ENCODE results near the gene ETS2. TPM values are rescaled to one million over a fixed set of nuclear protein-coding genes. Genes with fewer than 3 reads are reported as not detected.
A peak's percentile ranks its signal among the peaks of the same experiment; 100 is the strongest.

The ETS2 gene
- 100 to 1,000 TPM; 154 to 644 (median 289) TPM for total RNA-seq

DNA sequence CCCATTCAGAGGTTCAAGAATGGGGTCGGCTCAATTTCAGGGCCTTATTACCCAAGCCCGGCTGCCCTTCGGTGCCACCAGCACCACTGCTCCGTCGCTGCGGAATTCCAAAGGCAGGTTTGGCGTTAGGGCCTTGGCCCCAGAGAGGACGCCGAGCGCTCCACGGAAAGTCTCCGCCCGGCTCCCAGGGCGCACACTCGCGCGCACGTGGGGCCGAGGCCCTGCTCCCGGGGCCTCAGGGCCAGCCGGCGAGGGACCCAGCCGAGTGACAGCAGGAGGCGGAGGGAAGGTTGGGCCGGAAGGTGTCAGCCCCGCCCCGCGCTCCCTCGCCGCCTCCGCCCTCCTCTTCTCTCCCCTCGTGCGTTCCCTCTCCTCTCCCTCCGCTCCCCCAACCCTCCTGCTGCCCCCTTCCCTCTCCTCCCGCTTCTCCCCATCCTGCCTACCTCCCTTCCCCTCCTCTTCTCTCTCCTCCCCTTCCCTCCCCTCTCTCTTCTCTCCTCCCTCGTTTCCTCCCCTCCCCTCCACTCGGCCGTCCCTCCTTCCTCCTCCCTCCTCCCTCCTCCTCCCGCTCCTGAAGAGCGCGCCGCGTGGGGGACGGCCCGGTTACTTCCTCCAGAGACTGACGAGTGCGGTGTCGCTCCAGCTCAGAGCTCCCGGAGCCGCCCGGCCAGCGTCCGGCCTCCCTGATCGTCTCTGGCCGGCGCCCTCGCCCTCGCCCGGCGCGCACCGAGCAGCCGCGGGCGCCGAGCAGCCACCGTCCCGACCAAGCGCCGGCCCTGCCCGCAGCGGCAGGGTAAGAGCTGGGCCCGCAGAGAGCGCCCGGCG, at the start of gene ETS2:
Gene ETS2, plus strand, starts transcription at position 602 of the 825 bp plus-strand sequence. CDS start 4,106 bp downstream, outside the sequence.
- WGBS, 2 donors: 0% methylated on average over 26 to 34 of the region's 76 CpGs
- TF ChIP-seq, protein P1, sequence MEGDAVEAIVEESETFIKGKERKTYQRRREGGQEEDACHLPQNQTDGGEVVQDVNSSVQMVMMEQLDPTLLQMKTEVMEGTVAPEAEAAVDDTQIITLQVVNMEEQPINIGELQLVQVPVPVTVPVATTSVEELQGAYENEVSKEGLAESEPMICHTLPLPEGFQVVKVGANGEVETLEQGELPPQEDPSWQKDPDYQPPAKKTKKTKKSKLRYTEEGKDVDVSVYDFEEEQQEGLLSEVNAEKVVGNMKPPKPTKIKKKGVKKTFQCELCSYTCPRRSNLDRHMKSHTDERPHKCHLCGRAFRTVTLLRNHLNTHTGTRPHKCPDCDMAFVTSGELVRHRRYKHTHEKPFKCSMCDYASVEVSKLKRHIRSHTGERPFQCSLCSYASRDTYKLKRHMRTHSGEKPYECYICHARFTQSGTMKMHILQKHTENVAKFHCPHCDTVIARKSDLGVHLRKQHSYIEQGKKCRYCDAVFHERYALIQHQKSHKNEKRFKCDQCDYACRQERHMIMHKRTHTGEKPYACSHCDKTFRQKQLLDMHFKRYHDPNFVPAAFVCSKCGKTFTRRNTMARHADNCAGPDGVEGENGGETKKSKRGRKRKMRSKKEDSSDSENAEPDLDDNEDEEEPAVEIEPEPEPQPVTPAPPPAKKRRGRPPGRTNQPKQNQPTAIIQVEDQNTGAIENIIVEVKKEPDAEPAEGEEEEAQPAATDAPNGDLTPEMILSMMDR (IDR thresholded peaks at IDR 0.05): no peak
- peak in 1 of 2 donors; percentile 87 for TF ChIP-seq POLR2A (IDR thresholded peaks at IDR 0.05)
- peak; percentile 88 to 98 for DNase-seq (ENCODE audit: low spot score in 2 of 2)
- intact Hi-C loops (cut with DNase I; ENCODE audit: low total_unique reads): loop anchor here (10.0 kb wide), 1 partner anchor 51 kb away; no protein-coding TSS in a partner anchor
- H3K4me3 ChIP-seq (ENCODE audit: low read depth, poor library complexity, severe bottlenecking): peak within 1 kb of the TSS; percentile 91

DNA sequence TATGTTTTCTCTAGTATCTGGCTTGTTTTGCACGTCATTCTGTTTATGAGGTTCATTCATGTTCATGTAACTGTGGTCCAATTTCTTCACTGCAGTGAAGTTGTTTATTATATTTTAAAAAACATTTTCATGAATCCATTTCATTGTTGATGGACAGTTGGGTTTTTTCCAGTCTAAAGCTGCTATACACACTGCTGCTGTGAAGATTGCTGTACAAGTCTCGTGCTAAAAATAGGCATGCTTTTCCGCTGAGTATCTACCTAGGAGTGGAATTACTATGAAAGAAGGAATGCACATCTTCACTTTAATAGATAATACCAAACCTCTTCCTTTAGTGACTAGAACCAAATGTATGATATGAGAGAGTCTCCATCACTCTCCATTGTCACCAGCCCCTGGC, 49.0 kb upstream of the ETS2 start:
- intact Hi-C loops (cut with DNase I; ENCODE audit: low total_unique reads): loop anchor here (10.0 kb wide), 1 partner anchor 48 kb away; the partner anchor contains the start of gene ETS2
- 68 to 70% methylated on average over 3 of the region's 3 CpGs for WGBS, 2 donors
- TF ChIP-seq POLR2A (IDR thresholded peaks at IDR 0.05): no peak
- TF ChIP-seq, protein P1 (IDR thresholded peaks at IDR 0.05): no peak

DNA sequence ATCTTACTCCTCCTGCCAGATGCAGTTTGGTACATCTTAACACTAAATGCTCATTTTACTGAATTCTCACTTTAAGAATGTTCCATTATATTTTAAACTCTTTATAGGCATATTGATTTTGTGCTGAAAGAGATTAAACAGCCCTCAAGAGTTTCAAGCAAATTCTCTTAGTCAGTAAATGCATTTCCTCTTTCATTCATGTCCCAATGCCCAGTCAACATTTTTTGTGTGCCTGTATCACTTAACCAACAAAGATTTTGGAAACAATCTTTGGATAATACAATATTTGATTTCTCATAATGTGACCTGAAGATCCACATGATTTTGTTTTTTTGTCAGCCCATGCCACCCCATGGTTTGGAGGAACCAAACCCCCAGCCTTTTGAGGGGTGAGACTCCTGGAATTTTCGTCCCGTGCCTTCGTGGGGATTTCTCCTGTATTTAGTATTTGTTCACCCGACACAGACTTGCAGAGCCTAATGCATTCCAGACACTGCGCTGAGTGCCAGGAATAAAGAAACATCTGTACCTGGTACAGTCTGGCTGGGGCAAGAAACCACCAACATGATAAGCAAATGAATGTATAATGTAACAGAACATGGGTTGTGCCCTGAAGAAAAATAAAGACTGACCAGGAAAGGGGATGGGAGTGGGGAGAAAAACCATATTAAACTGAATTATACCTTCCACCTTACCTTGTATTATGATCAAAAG, 47.1 kb upstream of the ETS2 start:
- intact Hi-C loops (cut with DNase I; ENCODE audit: low total_unique reads): loop anchor here (10.0 kb wide), 1 partner anchor 46 kb away; the partner anchor contains the start of gene ETS2
- H3K4me3 ChIP-seq (ENCODE audit: low read depth, poor library complexity, severe bottlenecking): no peak overlapping the region
- DNase-seq (ENCODE audit: low spot score in 2 of 2): no peak
- WGBS, 2 donors: 60 to 66% methylated on average over 5 of the region's 5 CpGs
- TF ChIP-seq, protein P1 (IDR thresholded peaks at IDR 0.05): no peak
- TF ChIP-seq POLR2A (IDR thresholded peaks at IDR 0.05): no peak

More for the DNA sequence above, 49.0 kb upstream of the ETS2 start:
- no peak overlapping the region for H3K4me3 ChIP-seq (ENCODE audit: low read depth, poor library complexity, severe bottlenecking)
- DNase-seq (ENCODE audit: low spot score in 2 of 2): no peak

DNA sequence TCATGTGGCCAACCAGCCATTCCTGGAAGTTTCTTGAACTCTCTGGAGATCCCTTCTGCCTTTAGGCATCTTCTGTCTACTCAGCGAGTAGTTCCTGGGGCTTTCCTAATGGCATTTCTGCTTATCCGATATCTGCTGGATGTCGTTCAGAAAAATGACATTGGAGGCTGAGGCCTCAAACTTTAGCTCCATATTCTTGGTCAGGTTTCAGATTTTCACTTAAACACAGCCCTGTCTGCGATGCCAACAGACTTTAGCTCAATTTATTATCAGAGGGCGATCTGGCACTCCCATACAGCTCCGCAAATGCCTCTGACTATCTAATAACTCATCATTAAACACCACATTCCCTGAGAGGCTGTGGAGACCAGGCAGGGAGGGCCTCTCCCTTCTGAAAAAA, 46.3 kb upstream of the ETS2 start:
- TF ChIP-seq POLR2A (IDR thresholded peaks at IDR 0.05): no peak
- TF ChIP-seq, protein P1 (IDR thresholded peaks at IDR 0.05): no peak
- DNase-seq (ENCODE audit: low spot score in 2 of 2): no peak
- WGBS, 2 donors: 57% methylated on average over 6 of the region's 6 CpGs
- intact Hi-C loops (cut with DNase I; ENCODE audit: low total_unique reads): loop anchor here (10.0 kb wide), 1 partner anchor 45 kb away; the partner anchor contains the start of gene ETS2
- no peak overlapping the region for H3K4me3 ChIP-seq (ENCODE audit: low read depth, poor library complexity, severe bottlenecking)

DNA sequence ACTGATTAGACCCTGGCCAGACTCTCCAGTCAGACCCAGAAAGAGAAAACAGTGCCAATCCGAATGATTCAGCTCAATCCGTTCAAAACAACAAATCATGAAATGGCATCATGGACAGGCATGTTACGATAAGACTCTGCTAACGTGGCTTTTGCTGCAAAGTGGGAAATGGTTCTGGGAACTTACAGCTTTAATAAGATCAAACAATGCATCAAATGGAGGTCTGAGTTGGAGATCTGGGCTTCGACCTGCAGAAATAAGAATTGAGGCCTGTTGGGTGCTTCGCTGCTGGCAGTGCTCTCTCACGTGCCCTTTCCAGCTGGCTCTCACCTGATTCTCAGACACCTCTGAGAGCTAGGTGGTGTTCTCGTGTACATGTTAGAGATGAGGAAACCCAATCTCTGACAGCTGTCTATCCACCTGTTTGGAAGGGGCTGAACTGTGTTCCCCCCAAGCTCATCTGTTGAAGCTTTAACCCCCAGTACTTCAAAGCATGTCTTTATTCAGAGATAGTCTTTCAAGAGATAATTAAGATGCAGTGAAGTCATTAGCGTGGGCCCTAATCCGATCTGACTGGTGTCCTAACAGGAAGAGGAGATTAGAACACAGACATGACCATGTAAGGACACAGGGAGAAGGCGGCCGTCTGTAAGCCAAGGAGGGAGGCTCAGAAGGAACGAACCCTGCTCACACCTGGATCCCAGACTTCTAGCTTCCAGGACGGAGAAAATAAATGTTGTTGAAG, 45.5 kb upstream of the ETS2 start:
- 72 to 77% methylated on average over 13 to 14 of the region's 14 CpGs for WGBS, 2 donors
- intact Hi-C loops (cut with DNase I; ENCODE audit: low total_unique reads): no loop called here
- no peak overlapping the region for H3K4me3 ChIP-seq (ENCODE audit: low read depth, poor library complexity, severe bottlenecking)
- no peak for DNase-seq (ENCODE audit: low spot score in 2 of 2)
- TF ChIP-seq POLR2A (IDR thresholded peaks at IDR 0.05): no peak
- TF ChIP-seq, protein P1 (IDR thresholded peaks at IDR 0.05): no peak

Data from lower leg skin (tissue), 4 donors.